ENCODE data around the gene TPCN1.

Gene TPCN1

GRCh38 chr12:113317122-113317521 is 95.9 kb downstream of the TPCN1 start:
- DNase-seq, result no peak

- no peak for DNase-seq
Measured at GRCh38 chr12:113318046-113318656, 96.9 kb downstream of the TPCN1 start.

- DNase-seq, result no peak
Measured at GRCh38 chr12:113318900-113319628, 97.8 kb downstream of the TPCN1 start.

GRCh38 chr12:113320401-113320800 is 99.1 kb downstream of the TPCN1 start:
- DNase-seq, result no peak

- DNase-seq, result no peak
Measured at GRCh38 chr12:113322343-113322742, 101.1 kb downstream of the TPCN1 start.

- no peak for DNase-seq
Measured at GRCh38 chr12:113325916-113326315, 104.7 kb downstream of the TPCN1 start.

- DNase-seq, result no peak
Measured at GRCh38 chr12:113326775-113327395, 105.6 kb downstream of the TPCN1 start.

- DNase-seq, result no peak
Measured at GRCh38 chr12:113328368-113328889, 107.2 kb downstream of the TPCN1 start.

- DNase-seq, result no peak
Measured at GRCh38 chr12:113329022-113329790, 107.9 kb downstream of the TPCN1 start.

- no peak for DNase-seq
Measured at GRCh38 chr12:113329791-113330417, 108.6 kb downstream of the TPCN1 start.

GRCh38 chr12:113330505-113330904 is 109.2 kb downstream of the TPCN1 start:
- no peak for DNase-seq

- DNase-seq, result no peak
Measured at GRCh38 chr12:113332688-113333417, 111.6 kb downstream of the TPCN1 start.

GRCh38 chr12:113333418-113333750 is 112.1 kb downstream of the TPCN1 start:
- no peak for DNase-seq

- DNase-seq, result no peak
Measured at GRCh38 chr12:113333877-113334785, 112.9 kb downstream of the TPCN1 start.

- peak; percentile 88 for DNase-seq
Measured at GRCh38 chr12:113334786-113335539, 113.7 kb downstream of the TPCN1 start, which contains the start of gene SLC8B1. Gene SLC8B1 (minus strand): TSS chr12:113335109. CDS start chr12:113332878, 2,231 bp downstream.

- no peak for DNase-seq
Measured at GRCh38 chr12:113339540-113339939, 118.3 kb downstream of the TPCN1 start.

GRCh38 chr12:113340061-113340460 is 118.8 kb downstream of the TPCN1 start:
- DNase-seq, result no peak

GRCh38 chr12:113341535-113341934 is 120.3 kb downstream of the TPCN1 start:
- no peak for DNase-seq

- no peak for DNase-seq
Measured at GRCh38 chr12:113345318-113345717, 124.1 kb downstream of the TPCN1 start.

- no peak for DNase-seq
Measured at GRCh38 chr12:113346353-113346752, 125.1 kb downstream of the TPCN1 start.
